Progenitor cell of endocrine pancreas (in vitro differentiated cells): ENCODE data around the gene SRD5A2. TPM values are rescaled to one million over a fixed set of nuclear protein-coding genes. Genes with fewer than 3 reads are reported as not detected.
"Not testable (repeated sequence)": the region's sequence is repeated elsewhere in the genome, so short reads cannot be mapped to it uniquely, and the experiment has no call there.

ENCODE experiments used
- DNase-seq: peaks from one replicate; pipeline ENCODE4 v3.0.0; 2021; ENCODE audit warnings: low spot score; ENCODE audit not compliant: unreplicated experiment
- H3K27ac Mint-ChIP-seq: 2 replicates; pipeline ENCODE4 v1.8.0; 2021; ENCODE audit warnings: mild to moderate bottlenecking, moderate library complexity, mixed read lengths
- H3K27me3 Mint-ChIP-seq: 2 replicates; pipeline ENCODE4 v1.8.0; 2021; ENCODE audit warnings: mixed read lengths
- H3K36me3 Mint-ChIP-seq: 2 replicates; pipeline ENCODE4 v1.8.0; 2022; ENCODE audit warnings: mixed read lengths; ENCODE audit not compliant: insufficient read depth
- H3K4me1 Mint-ChIP-seq: 2 replicates; pipeline ENCODE4 v1.8.0; 2021; ENCODE audit warnings: low read depth, mixed read lengths
- H3K4me3 Mint-ChIP-seq: 2 replicates; pipeline ENCODE4 v1.8.0; 2021; ENCODE audit warnings: low read depth, mild to moderate bottlenecking, moderate library complexity, mixed read lengths
- H3K9me3 Mint-ChIP-seq: 2 replicates; pipeline ENCODE4 v1.8.0; 2021; ENCODE audit warnings: low read depth, mixed read lengths
- total RNA-seq: library from RNA; stranded (reverse); gene quantifications from 2 replicates; pipeline ENCODE4 v1.2.1, GENCODE V29; 2021
- TF ChIP-seq, protein P1 (sequence below): fragments of 200-600 bp; sonication (generic); IDR thresholded peaks from one replicate; pipeline ENCODE4 v1.5.0; 2021; ENCODE audit warnings: antibody characterized with exemption, mild to moderate bottlenecking; ENCODE audit not compliant: unreplicated experiment

SRD5A2 gene
- total RNA-seq, 1 donor from 2014 or later = 0.07 TPM

DNA sequence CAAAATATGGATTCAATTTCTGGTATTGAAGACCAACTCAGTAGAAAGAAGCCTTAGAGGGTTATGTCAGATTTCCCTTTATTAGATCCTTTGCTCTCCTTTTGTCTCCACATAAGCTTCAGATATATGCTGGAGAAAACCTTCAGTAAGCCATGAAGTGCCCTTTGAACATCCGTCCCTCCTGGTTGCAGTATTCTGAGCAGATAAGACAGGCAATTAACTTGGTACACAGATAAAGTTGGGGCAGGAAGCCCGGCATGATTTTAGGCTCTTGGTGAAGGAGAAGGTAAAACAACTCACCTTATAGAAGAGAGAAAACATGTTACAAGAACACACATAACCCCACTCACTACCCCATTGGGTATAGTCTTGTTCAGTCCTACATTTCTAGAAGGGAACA, 76.4 kb downstream of the SRD5A2 start:
- H3K4me3 Mint-ChIP-seq = no peak overlapping the region
- no peak overlapping the region for H3K27ac Mint-ChIP-seq
- peaks cover 2% of the 10 kb centered on the region for H3K9me3 Mint-ChIP-seq
- H3K27me3 Mint-ChIP-seq = no peaks in the 10 kb centered on the region
- no peaks in the 10 kb centered on the region for H3K36me3 Mint-ChIP-seq
- DNase-seq = no peak
- TF ChIP-seq, protein P1, sequence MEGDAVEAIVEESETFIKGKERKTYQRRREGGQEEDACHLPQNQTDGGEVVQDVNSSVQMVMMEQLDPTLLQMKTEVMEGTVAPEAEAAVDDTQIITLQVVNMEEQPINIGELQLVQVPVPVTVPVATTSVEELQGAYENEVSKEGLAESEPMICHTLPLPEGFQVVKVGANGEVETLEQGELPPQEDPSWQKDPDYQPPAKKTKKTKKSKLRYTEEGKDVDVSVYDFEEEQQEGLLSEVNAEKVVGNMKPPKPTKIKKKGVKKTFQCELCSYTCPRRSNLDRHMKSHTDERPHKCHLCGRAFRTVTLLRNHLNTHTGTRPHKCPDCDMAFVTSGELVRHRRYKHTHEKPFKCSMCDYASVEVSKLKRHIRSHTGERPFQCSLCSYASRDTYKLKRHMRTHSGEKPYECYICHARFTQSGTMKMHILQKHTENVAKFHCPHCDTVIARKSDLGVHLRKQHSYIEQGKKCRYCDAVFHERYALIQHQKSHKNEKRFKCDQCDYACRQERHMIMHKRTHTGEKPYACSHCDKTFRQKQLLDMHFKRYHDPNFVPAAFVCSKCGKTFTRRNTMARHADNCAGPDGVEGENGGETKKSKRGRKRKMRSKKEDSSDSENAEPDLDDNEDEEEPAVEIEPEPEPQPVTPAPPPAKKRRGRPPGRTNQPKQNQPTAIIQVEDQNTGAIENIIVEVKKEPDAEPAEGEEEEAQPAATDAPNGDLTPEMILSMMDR = no peak
- H3K4me1 Mint-ChIP-seq = peaks cover 11% of the 10 kb centered on the region

DNA sequence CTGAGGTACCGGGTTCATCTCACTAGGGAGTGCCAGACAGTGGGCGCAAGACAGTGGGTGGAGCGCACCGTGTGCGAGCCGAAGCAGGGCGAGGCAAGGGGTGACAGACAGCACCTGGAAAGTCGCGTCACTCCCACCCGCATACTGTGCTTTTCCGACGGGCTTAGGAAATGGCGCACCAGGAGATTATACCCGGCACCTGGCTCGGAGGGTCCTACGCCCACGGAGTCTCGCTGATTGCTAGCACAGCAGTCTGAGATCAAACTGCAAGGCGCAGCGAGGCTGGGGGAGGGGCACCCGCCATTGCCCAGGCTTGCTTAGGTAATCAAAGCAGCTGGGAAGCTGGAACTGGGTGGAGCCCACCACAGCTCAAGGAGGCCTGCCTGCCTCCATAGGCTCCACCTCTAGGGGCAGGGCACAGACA, 84.3 kb downstream of the SRD5A2 start:
- not testable (repeated sequence) for H3K27me3 Mint-ChIP-seq, H3K4me1 Mint-ChIP-seq, H3K36me3 Mint-ChIP-seq
- peak overlapping the region; percentile 99 for H3K27ac Mint-ChIP-seq
- H3K4me3 Mint-ChIP-seq = peak overlapping the region; percentile 92
- peaks cover 27% of the 10 kb centered on the region for H3K9me3 Mint-ChIP-seq
- DNase-seq = peak; percentile 44

DNA sequence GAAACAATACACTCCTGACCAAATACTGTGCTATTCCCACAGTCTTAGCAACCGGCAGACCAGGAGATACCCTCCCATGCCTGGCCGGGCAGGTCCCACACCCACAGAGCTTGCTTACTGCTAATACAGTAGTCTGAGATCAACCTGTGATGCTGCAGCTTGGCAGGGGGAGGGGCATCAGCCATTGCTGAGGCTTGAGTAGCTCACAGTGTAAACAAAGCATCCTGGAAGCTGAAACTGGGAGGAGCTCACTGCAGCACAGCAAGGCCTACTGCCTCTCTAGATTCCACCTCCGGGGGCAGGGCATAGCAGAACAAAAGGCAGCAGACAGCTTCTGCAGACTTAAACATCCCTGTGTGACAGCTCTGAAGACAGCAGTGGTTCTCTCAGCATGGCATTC, 91.4 kb downstream of the SRD5A2 start:
- DNase-seq = peak; percentile 15
- peak overlapping the region; percentile 88 for H3K27ac Mint-ChIP-seq
- H3K4me1 Mint-ChIP-seq = not testable (repeated sequence)

DNA sequence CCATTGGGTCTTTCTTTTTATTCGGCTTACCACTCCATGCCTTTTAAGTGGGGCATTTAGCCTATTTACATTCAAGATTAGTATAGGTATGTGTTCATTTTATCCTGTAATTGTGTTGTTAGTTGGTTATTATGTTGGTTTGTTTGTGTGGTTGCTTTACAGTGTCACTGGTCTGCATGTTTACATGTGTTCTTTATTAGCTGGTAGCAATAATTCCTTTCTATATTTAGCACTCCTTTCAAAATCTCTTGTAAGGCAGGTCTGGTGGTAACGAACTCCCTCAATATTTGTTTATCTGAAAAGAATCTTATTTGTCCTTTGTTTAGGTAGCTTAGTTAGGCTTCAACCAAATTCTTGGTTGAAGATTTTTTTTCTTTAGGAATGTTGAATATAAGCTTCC, 97.5 kb downstream of the SRD5A2 start:
- H3K4me1 Mint-ChIP-seq = peaks cover 7% of the 10 kb centered on the region
- peaks cover 15% of the 10 kb centered on the region for H3K9me3 Mint-ChIP-seq
- TF ChIP-seq, protein P1 = no peak
- H3K36me3 Mint-ChIP-seq = no peaks in the 10 kb centered on the region
- no peak overlapping the region for H3K27ac Mint-ChIP-seq
- DNase-seq = no peak
- no peaks in the 10 kb centered on the region for H3K27me3 Mint-ChIP-seq
- no peak overlapping the region for H3K4me3 Mint-ChIP-seq

More for the DNA sequence above, 91.4 kb downstream of the SRD5A2 start:
- not testable (repeated sequence) for H3K27me3 Mint-ChIP-seq, H3K4me3 Mint-ChIP-seq, H3K36me3 Mint-ChIP-seq
- H3K9me3 Mint-ChIP-seq = peaks cover 15% of the 10 kb centered on the region

DNA sequence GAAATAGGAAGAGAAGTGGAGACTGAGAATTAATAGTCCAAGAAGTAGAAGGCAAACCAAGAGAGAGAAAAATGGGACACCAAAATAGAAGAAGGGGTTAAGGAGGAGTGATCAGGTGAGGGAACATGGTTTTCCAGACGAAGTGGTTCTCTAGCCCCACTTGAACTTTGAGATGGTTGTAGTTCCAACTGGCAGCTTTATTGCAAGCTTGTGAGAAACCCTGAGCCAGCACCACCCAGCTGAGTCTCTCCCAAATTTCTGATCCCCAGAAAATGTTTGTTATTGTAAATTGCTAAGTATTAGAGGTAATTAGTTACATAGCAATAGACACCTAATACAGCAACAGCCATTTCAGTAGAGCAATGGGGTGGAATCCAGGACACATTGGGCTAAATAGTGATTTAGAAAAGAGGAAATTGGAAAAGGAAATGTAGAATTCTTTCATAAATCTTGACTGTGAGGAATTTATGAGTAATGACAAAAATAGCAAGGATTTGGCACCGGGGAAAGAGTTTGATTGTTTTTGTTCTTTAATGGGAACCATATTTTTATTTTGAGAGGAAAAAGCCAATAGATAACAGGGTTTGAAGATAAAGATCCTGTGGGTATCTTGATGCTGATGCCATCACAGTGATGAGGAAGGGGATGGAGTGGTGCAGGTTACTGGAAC, 104.1 kb downstream of the SRD5A2 start:
- Mint-ChIP-seq H3K36me3 (peaks cover 2% of the 10 kb centered on the region), H3K27ac (no peak overlapping the region), H3K27me3 (no peaks in the 10 kb centered on the region), H3K4me3 (no peak overlapping the region), H3K4me1 (no peaks in the 10 kb centered on the region), H3K9me3 (no peaks in the 10 kb centered on the region)
- DNase-seq = no peak
- TF ChIP-seq, protein P1 = no peak

DNA sequence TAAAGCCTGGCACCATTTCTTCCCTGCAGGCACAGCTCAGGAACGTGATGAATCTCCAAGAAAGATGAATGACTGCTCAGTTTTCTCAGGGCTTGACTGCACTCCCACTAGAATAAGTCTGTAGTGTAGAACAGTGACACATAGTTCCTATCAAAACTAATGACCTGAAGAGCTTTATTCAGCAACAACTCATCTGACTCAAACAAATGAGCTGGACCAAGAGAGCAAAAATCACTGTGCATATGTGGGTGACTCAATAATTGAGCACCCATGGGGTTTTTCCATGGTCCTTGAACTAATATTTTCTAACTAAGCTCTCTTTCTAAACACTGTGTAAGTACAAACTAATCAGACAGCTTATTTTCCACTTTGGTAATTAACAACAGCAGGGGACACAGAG, 105.0 kb downstream of the SRD5A2 start:
- Mint-ChIP-seq H3K27me3 (no peaks in the 10 kb centered on the region), H3K36me3 (peaks cover 2% of the 10 kb centered on the region), H3K27ac (no peak overlapping the region), H3K9me3 (no peaks in the 10 kb centered on the region), H3K4me3 (no peak overlapping the region), H3K4me1 (no peaks in the 10 kb centered on the region)
- TF ChIP-seq, protein P1 = no peak
- DNase-seq = no peak
